ENCODE results near the gene BABAM2.

The BABAM2 gene

GRCh38 chr2:28032816-28033215 is 142.3 kb downstream of the BABAM2 start (continued):
- TF ChIP-seq ZNF280D (tag by site-specific recombination; IDR thresholded peaks at IDR 0.05) (no peak), ZNF292 (tag by site-specific recombination; IDR thresholded peaks at IDR 0.05; ENCODE audit: borderline replicate concordance, low read depth) (no peak), ZNF169 (tag by site-specific recombination; IDR thresholded peaks at IDR 0.05) (no peak), ZNF701 (tag by site-specific recombination; IDR thresholded peaks at IDR 0.05) (no peak), ZNF274 (IDR thresholded peaks at IDR 0.05; ENCODE audit: low read length) (no peak), ZNF274 (tag by site-specific recombination; IDR thresholded peaks at IDR 0.05; ENCODE audit: borderline replicate concordance) (no peak), ZNF629 (tag by site-specific recombination; IDR thresholded peaks at IDR 0.05) (no peak), ZNF585B (tag by site-specific recombination; IDR thresholded peaks at IDR 0.05) (no peak), ELK4 (IDR thresholded peaks at IDR 0.05; ENCODE audit: borderline replicate concordance, low read depth, low read length) (no peak)

- CTCF ChIA-PET = no interaction called here
- POLR2A ChIA-PET = no interaction called here
- Histone ChIP-seq H3K27ac (ENCODE audit: extremely low read depth, low read depth, low read length) (no peak overlapping the region), H3K4me1 (ENCODE audit: control insufficient read depth, insufficient read depth, low read length) (no peaks in the 10 kb centered on the region), H3K36me3 (ENCODE audit: control insufficient read depth in 2 of 2, insufficient read depth in 1 of 2, low read length in 2 of 2) (no peaks in the 10 kb centered on the region), H3K4me3 (ENCODE audit: low read depth, low read length) (no peak overlapping the region), H3K9me3 (ENCODE audit: control insufficient read depth, insufficient read depth, low read depth, low read length) (no peaks in the 10 kb centered on the region)
- TF ChIP-seq ZNF544 (tag by site-specific recombination; IDR thresholded peaks at IDR 0.05) = no peak
- no peak for TF ChIP-seq ZNF280D (tag by site-specific recombination; IDR thresholded peaks at IDR 0.05)
These were observed 144.2 kb downstream of the BABAM2 start for GRCh38 chr2:28034696-28035095.

GRCh38 chr2:28035163-28035690 is 144.7 kb downstream of the BABAM2 start:
- POLR2A ChIA-PET = no interaction called here
- CTCF ChIA-PET = interaction anchor here (1.2 kb wide), 1 partner anchor 10 kb away, joined by 3 read pairs; no protein-coding TSS in a partner anchor
- no peak for TF ChIP-seq FEZF1 (tag by site-specific recombination; IDR thresholded peaks at IDR 0.05)
- TF ChIP-seq ZNF658 (tag by site-specific recombination; IDR thresholded peaks at IDR 0.05) = no peak
- TF ChIP-seq ZNF221 (tag by site-specific recombination; IDR thresholded peaks at IDR 0.05; ENCODE audit: borderline replicate concordance) = no peak
- TF ChIP-seq ZNF132 (tag by site-specific recombination; IDR thresholded peaks at IDR 0.05; ENCODE audit: borderline replicate concordance) = no peak
- TF ChIP-seq PRDM1 (tag by site-specific recombination; IDR thresholded peaks at IDR 0.05) = no peak
- TF ChIP-seq ZNF510 (tag by site-specific recombination; IDR thresholded peaks at IDR 0.05; ENCODE audit: insufficient replicate concordance) = no peak
- no peak for TF ChIP-seq REST (tag by site-specific recombination; IDR thresholded peaks at IDR 0.05)
- no peak for TF ChIP-seq ZNF660 (tag by site-specific recombination; IDR thresholded peaks at IDR 0.05)
- Histone ChIP-seq H3K36me3 (ENCODE audit: control insufficient read depth in 2 of 2, insufficient read depth in 1 of 2, low read length in 2 of 2) (no peaks in the 10 kb centered on the region), H3K4me3 (ENCODE audit: low read depth, low read length) (no peak overlapping the region), H3K4me1 (ENCODE audit: control insufficient read depth, insufficient read depth, low read length) (no peaks in the 10 kb centered on the region), H3K9me3 (ENCODE audit: control insufficient read depth, insufficient read depth, low read depth, low read length) (no peaks in the 10 kb centered on the region), H3K27ac (ENCODE audit: extremely low read depth, low read depth, low read length) (no peak overlapping the region)
